ENCODE measurements around the gene SLC11A2.
"Not testable (repeated sequence)": the region's sequence is repeated elsewhere in the genome, so short reads cannot be mapped to it uniquely, and the experiment has no call there.

SLC11A2 gene

GRCh38 chr12:50936821-50937530 is 89.2 kb downstream of the SLC11A2 start:
- no peak for DNase-seq

- no peak for DNase-seq
Measured at GRCh38 chr12:50934981-50935807, 91.0 kb downstream of the SLC11A2 start.

- no peak for DNase-seq
Measured at GRCh38 chr12:50934371-50934851, 91.8 kb downstream of the SLC11A2 start.

GRCh38 chr12:50933459-50934124 is 92.6 kb downstream of the SLC11A2 start:
- no peak for DNase-seq

GRCh38 chr12:50932787-50933280 is 93.3 kb downstream of the SLC11A2 start:
- DNase-seq: no peak

- DNase-seq: not testable (repeated sequence)
Measured at GRCh38 chr12:50930477-50930876, 95.7 kb downstream of the SLC11A2 start.

- no peak for DNase-seq
Measured at GRCh38 chr12:50929831-50930230, 96.4 kb downstream of the SLC11A2 start.

All from activated CD8-positive, alpha-beta memory T cell treated with anti-CD3 and anti-CD28 coated beads, Interleukin-2, amount 50 U/mL, for 48 hours (primary cell).